PFSK-1 (cell line): Measurements from ENCODE around the gene CRNKL1.

Experiments
- FOXP2 ChIP-seq: optimal IDR thresholded peaks from 2 replicates; pipeline ENCODE3; 2011; ENCODE audit warnings: borderline replicate concordance, control low read depth, inconsistent platforms; ENCODE audit not compliant: insufficient read depth; ENCODE audit errors: extremely low read length, extremely low read depth
- POLR2AphosphoS5 ChIP-seq: IDR thresholded peaks from 2 replicates; pipeline ENCODE4 v1.6.1; 2012; ENCODE audit warnings: low read depth, mild to moderate bottlenecking, control low read depth, low read length, moderate library complexity
- SIN3A ChIP-seq: IDR thresholded peaks from 2 replicates; pipeline ENCODE4 v1.6.1; 2012; ENCODE audit warnings: mild to moderate bottlenecking, low read length, moderate library complexity, borderline replicate concordance; ENCODE audit not compliant: insufficient read depth
- TAF1 ChIP-seq: IDR thresholded peaks from 2 replicates; pipeline ENCODE4 v1.6.1; 2012; ENCODE audit warnings: low read length, control low read depth, borderline replicate concordance; ENCODE audit not compliant: insufficient read depth
- TF ChIP-seq, protein P1 (sequence below), 2 experiments: IDR thresholded peaks; 2 replicates each; pipeline versions ENCODE4 v1.6.1 to v1.8.0; 2011 to 2012; ENCODE audit warnings: low read depth in 2 of 2, low read length in 2 of 2, control low read depth in 1 of 2, inconsistent platforms in 1 of 2, mild to moderate bottlenecking in 1 of 2, moderate library complexity in 1 of 2; ENCODE audit not compliant: insufficient read depth in 1 of 2

The CRNKL1 gene

DNA sequence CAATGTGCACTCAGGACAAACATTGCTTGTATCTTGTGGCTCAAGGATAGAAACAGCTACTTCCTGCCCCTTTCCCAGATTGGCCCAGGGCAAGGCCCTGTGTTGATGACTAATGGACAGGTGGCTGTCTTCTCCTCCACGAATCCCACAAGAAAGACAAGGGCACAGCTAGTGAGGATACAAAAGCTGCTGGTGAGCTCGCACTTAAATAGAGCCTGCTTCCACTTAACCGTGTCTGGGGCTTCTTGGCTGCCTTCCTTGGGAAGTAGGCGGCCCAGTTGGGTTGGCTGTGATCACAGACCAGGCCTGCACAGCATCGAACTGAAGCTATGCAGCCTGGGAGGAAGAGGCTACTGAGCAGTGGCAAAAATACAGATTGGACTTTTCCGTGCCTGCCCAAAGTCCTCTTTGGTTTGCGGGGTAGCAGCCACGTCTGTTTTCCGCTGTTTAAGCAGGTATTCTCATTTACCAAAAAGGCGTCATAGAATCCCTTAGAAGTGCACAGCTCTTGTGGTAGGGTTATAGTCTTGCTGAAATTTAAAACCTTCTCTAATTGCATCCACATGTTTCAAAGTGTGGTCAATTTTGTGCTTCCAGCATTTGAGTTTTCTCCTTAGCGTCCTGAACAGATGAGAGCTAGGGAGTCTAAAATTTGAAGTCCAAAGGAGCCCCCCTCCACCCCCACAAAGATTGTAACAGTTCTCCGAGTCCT is 58.2 kb downstream of the CRNKL1 start:
- TF ChIP-seq TAF1: no peak
- TF ChIP-seq SIN3A: 0 out of 2 replicates have a peak, but pooled peaks have one; percentile 17
- TF ChIP-seq FOXP2: peak; percentile 29
- TF ChIP-seq, protein P1, sequence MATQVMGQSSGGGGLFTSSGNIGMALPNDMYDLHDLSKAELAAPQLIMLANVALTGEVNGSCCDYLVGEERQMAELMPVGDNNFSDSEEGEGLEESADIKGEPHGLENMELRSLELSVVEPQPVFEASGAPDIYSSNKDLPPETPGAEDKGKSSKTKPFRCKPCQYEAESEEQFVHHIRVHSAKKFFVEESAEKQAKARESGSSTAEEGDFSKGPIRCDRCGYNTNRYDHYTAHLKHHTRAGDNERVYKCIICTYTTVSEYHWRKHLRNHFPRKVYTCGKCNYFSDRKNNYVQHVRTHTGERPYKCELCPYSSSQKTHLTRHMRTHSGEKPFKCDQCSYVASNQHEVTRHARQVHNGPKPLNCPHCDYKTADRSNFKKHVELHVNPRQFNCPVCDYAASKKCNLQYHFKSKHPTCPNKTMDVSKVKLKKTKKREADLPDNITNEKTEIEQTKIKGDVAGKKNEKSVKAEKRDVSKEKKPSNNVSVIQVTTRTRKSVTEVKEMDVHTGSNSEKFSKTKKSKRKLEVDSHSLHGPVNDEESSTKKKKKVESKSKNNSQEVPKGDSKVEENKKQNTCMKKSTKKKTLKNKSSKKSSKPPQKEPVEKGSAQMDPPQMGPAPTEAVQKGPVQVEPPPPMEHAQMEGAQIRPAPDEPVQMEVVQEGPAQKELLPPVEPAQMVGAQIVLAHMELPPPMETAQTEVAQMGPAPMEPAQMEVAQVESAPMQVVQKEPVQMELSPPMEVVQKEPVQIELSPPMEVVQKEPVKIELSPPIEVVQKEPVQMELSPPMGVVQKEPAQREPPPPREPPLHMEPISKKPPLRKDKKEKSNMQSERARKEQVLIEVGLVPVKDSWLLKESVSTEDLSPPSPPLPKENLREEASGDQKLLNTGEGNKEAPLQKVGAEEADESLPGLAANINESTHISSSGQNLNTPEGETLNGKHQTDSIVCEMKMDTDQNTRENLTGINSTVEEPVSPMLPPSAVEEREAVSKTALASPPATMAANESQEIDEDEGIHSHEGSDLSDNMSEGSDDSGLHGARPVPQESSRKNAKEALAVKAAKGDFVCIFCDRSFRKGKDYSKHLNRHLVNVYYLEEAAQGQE (IDR thresholded peaks at IDR 0.05; ENCODE audit: insufficient read depth in 1 of 2, low read depth in 2 of 2, low read length in 2 of 2): no peak
- TF ChIP-seq POLR2AphosphoS5: no peak; the same call in 1 of the 2 replicates

DNA sequence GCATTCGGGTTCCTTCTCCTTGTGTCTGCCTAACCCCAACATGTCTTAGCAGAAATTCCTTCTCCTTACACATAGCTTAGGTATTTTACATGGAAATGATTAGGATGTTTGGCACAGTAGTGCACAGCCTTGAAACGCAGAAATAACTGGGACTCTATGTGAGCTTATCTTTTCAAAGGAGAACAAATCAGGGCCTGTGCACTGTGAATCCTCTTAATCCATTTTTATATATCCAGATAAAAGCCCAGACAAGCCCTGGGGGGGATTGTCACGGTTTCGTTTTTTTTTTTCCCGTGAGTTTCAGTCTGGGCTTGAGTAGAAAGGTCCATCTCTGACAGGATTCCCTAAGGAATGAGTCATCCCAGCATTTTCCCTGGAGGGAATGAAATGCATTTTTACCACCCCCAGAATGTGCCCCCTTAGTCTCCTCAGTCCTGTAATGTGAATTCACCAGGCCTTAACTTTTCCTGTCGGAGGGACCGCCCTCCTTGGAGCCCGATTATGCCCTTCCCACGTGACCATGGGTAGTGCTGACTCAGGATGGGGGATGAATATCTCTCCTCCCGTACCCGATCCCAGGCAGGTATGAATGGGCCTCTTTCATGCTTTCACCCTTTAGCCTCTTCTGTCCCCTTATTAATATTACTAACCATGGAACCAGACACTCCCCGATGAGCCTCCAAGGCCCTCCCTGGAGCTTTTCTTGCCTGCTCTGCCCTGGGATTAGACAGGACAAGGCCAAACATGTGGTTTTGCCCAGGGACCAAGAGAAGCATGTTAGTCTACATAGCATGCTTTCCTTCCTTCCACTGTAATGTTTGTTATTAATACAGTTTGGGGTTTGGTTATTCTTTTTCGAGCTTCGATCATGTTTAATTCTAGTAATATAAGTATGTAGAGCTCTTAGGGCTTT is 59.0 kb downstream of the CRNKL1 start:
- TF ChIP-seq POLR2AphosphoS5 (no peak), SIN3A (no peak), TAF1 (no peak), FOXP2 (no peak)
- TF ChIP-seq, protein P1 (IDR thresholded peaks at IDR 0.05; ENCODE audit: insufficient read depth in 1 of 2, low read depth in 2 of 2, low read length in 2 of 2): no peak

DNA sequence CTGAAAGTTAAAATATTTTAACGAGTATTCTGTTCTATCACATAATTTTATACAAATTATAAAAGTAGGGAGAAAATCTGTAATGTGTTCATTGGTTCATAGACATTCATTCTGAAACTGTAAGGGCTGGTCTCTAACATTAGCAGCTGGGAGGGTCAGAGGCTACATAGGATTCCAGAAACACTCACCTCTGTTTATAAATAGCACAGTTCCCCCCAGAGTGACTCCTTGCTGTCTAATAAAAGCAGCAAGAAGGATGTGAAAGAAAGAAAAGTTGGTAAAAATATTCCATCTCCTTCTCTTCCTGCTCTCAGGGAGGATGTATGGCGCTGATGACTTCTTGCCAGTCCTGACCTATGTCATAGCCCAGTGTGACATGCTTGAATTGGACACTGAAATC is 60.4 kb downstream of the CRNKL1 start:
- TF ChIP-seq, protein P1 (IDR thresholded peaks at IDR 0.05; ENCODE audit: insufficient read depth in 1 of 2, low read depth in 2 of 2, low read length in 2 of 2): no peak
- TF ChIP-seq FOXP2 (no peak), SIN3A (no peak)

DNA sequence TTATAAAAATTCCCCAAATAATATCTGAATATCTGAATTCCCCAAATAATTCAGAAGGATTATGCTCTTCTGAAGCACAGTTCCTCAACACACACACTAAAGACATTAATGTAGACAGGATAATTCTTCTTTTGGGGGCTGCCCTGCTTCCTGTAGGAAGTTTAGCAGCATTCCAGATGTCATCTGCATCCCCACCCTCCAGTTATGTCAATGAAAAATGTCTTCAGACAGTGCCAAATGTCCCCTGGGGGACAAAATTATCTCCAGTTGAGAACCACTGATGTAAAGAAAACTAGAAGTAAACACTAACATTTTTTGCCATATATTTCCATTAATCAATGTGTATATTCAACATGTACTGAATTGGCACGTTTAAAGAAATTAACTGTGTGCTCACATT is 61.0 kb downstream of the CRNKL1 start:
- TF ChIP-seq, protein P1 (IDR thresholded peaks at IDR 0.05; ENCODE audit: insufficient read depth in 1 of 2, low read depth in 2 of 2, low read length in 2 of 2): no peak
- no peak for TF ChIP-seq FOXP2
- no peak for TF ChIP-seq TAF1
- TF ChIP-seq POLR2AphosphoS5: 0 out of 2 replicates have a peak, but pooled peaks have one; percentile 4
- TF ChIP-seq SIN3A: no peak
